Stimulated activated naive B cell treated with anti-CD40 and anti-IgM and Interleukin-4, amounts not matched to agents 10 μg/mL and 1 μg/mL and 100 μg/mL, for 72 hours (primary cell): ENCODE measurements around the gene TTLL4.

Experiments
- ATAC-seq, 2 donors: fragments of 150-1000 bp; cut with Tn5 transposase; replicated peaks; 2 replicates each; pipeline ENCODE4 v1.10.0; 2021; ENCODE audit warnings: moderate library complexity in 1 of 2
- DNase-seq: peaks from one replicate; pipeline ENCODE4 v3.0.0; 2021
- H3K27ac Mint-ChIP-seq: one replicate; pipeline ENCODE4 v1.8.0; 2022; ENCODE audit warnings: mild to moderate bottlenecking, mixed read lengths
- H3K27me3 Mint-ChIP-seq, 2 donors: one replicate each; pipeline ENCODE4 v1.8.0; 2022; ENCODE audit warnings: mixed read lengths in 2 of 2
- H3K36me3 Mint-ChIP-seq, 2 donors: one replicate each; pipeline ENCODE4 v1.8.0; 2022; ENCODE audit warnings: mixed read lengths in 2 of 2, mild to moderate bottlenecking in 1 of 2
- H3K4me1 Mint-ChIP-seq, 2 donors: one replicate each; pipeline ENCODE4 v1.8.0; 2022; ENCODE audit warnings: mixed read lengths in 2 of 2, mild to moderate bottlenecking in 1 of 2
- H3K4me3 Mint-ChIP-seq, 2 donors: one replicate each; pipeline ENCODE4 v1.8.0; 2022; ENCODE audit warnings: mild to moderate bottlenecking in 2 of 2, mixed read lengths in 2 of 2, moderate library complexity in 1 of 2
- H3K9me3 Mint-ChIP-seq, 2 donors: one replicate each; pipeline ENCODE4 v1.8.0; 2022; ENCODE audit warnings: mixed read lengths in 2 of 2, mild to moderate bottlenecking in 1 of 2

TTLL4 gene

GRCh38 chr2:218777276-218777990 is 66.8 kb downstream of the TTLL4 start:
- no peak overlapping the region for H3K4me3 Mint-ChIP-seq
- DNase-seq (no peak), ATAC-seq (no peak)
- H3K9me3 Mint-ChIP-seq = peaks cover 11 to 19% of the 10 kb centered on the region in 2 donors
- H3K36me3 Mint-ChIP-seq = peaks cover 44 to 59% of the 10 kb centered on the region in 2 donors
- H3K27ac Mint-ChIP-seq = no peak overlapping the region
- H3K4me1 Mint-ChIP-seq = peaks cover 3 to 5% of the 10 kb centered on the region in 2 donors
- H3K27me3 Mint-ChIP-seq = peaks cover 35 to 38% of the 10 kb centered on the region in 2 donors

GRCh38 chr2:218780046-218780445 is 69.4 kb downstream of the TTLL4 start:
- Mint-ChIP-seq H3K27me3 (peaks cover 49 to 50% of the 10 kb centered on the region in 2 donors), H3K36me3 (peaks cover 29 to 44% of the 10 kb centered on the region in 2 donors), H3K9me3 (peaks cover 11 to 19% of the 10 kb centered on the region in 2 donors), H3K4me1 (peaks cover 3 to 6% of the 10 kb centered on the region in 2 donors), H3K27ac (no peak overlapping the region), H3K4me3 (no peak overlapping the region)
- ATAC-seq (no peak), DNase-seq (no peak)

- H3K27ac Mint-ChIP-seq = no peak overlapping the region
- H3K9me3 Mint-ChIP-seq = peaks cover 10 to 17% of the 10 kb centered on the region in 2 donors
- peaks cover 3 to 6% of the 10 kb centered on the region in 2 donors for H3K4me1 Mint-ChIP-seq
- H3K27me3 Mint-ChIP-seq = peaks cover 51 to 56% of the 10 kb centered on the region in 2 donors
- peaks cover 27 to 37% of the 10 kb centered on the region in 2 donors for H3K36me3 Mint-ChIP-seq
- H3K4me3 Mint-ChIP-seq = peak overlapping the region in 1 of 2 donors; percentile 58
- ATAC-seq (no peak), DNase-seq (no peak)
Measured at GRCh38 chr2:218780851-218781690, 70.4 kb downstream of the TTLL4 start.

GRCh38 chr2:218781691-218782527 is 71.3 kb downstream of the TTLL4 start, which contains the start of gene CYP27A1:
CYP27A1 (plus strand) TSS chr2:218782147; CDS start chr2:218782183, 36 bp downstream.
- ATAC-seq = peak; percentile 31

GRCh38 chr2:218782528-218782844 is 71.9 kb downstream of the TTLL4 start:
- Mint-ChIP-seq H3K27ac (no peak overlapping the region), H3K4me3 (no peak overlapping the region), H3K4me1 (peaks cover 3 to 6% of the 10 kb centered on the region in 2 donors), H3K36me3 (peaks cover 16 to 25% of the 10 kb centered on the region in 2 donors), H3K27me3 (peaks cover 53 to 59% of the 10 kb centered on the region in 2 donors), H3K9me3 (peaks cover 4 to 9% of the 10 kb centered on the region in 2 donors)
- peak in 1 of 2 donors; percentile 7 for ATAC-seq
- no peak for DNase-seq

More at GRCh38 chr2:218781691-218782527, 71.3 kb downstream of the TTLL4 start, which contains the start of gene CYP27A1:
- H3K9me3 Mint-ChIP-seq = peaks cover 8 to 14% of the 10 kb centered on the region in 2 donors
- peaks cover 3 to 6% of the 10 kb centered on the region in 2 donors for H3K4me1 Mint-ChIP-seq
- H3K36me3 Mint-ChIP-seq = peaks cover 21 to 30% of the 10 kb centered on the region in 2 donors
- peaks cover 49 to 59% of the 10 kb centered on the region in 2 donors for H3K27me3 Mint-ChIP-seq
- H3K27ac Mint-ChIP-seq = no peak within 1 kb of the TSS
- DNase-seq = no peak
- peak within 1 kb of the TSS in 1 of 2 donors; percentile 58 for H3K4me3 Mint-ChIP-seq

GRCh38 chr2:218783688-218784087 is 73.1 kb downstream of the TTLL4 start:
- Mint-ChIP-seq H3K27me3 (peaks cover 58 to 64% of the 10 kb centered on the region in 2 donors), H3K4me3 (no peak overlapping the region), H3K4me1 (peaks cover 3 to 6% of the 10 kb centered on the region in 2 donors), H3K9me3 (peaks cover 0 to 4% of the 10 kb centered on the region in 2 donors), H3K27ac (no peak overlapping the region), H3K36me3 (peaks cover 12 to 15% of the 10 kb centered on the region in 2 donors)
- no peak for DNase-seq
- no peak for ATAC-seq

- H3K36me3 Mint-ChIP-seq = peaks cover 1 to 5% of the 10 kb centered on the region in 2 donors
- H3K4me1 Mint-ChIP-seq = peaks cover 3 to 6% of the 10 kb centered on the region in 2 donors
- H3K27ac Mint-ChIP-seq = no peak overlapping the region
- DNase-seq (no peak), ATAC-seq (no peak)
- peaks cover 48 to 58% of the 10 kb centered on the region in 2 donors for H3K27me3 Mint-ChIP-seq
- no peak overlapping the region for H3K4me3 Mint-ChIP-seq
- no peaks in the 10 kb centered on the region for H3K9me3 Mint-ChIP-seq
Measured at GRCh38 chr2:218785103-218785502, 74.5 kb downstream of the TTLL4 start.

- Mint-ChIP-seq H3K4me1 (peaks cover 3 to 6% of the 10 kb centered on the region in 2 donors), H3K4me3 (no peak overlapping the region), H3K27me3 (peaks cover 42 to 56% of the 10 kb centered on the region in 2 donors), H3K36me3 (peaks cover 0 to 1% of the 10 kb centered on the region in 2 donors), H3K9me3 (no peaks in the 10 kb centered on the region), H3K27ac (no peak overlapping the region)
- ATAC-seq (no peak), DNase-seq (no peak)
Measured at GRCh38 chr2:218786133-218786532, 75.5 kb downstream of the TTLL4 start.

GRCh38 chr2:218788529-218789255 is 78.1 kb downstream of the TTLL4 start:
- H3K27me3 Mint-ChIP-seq = peaks cover 30 to 39% of the 10 kb centered on the region in 2 donors
- no peaks in the 10 kb centered on the region for H3K9me3 Mint-ChIP-seq
- H3K36me3 Mint-ChIP-seq = no peaks in the 10 kb centered on the region
- ATAC-seq (no peak), DNase-seq (no peak)
- H3K4me1 Mint-ChIP-seq = no peaks in the 10 kb centered on the region
- no peak overlapping the region for H3K4me3 Mint-ChIP-seq
- H3K27ac Mint-ChIP-seq = no peak overlapping the region

GRCh38 chr2:218792433-218792832 is 81.8 kb downstream of the TTLL4 start:
- no peaks in the 10 kb centered on the region for H3K9me3 Mint-ChIP-seq
- DNase-seq = no peak

GRCh38 chr2:218796691-218797090 is 86.1 kb downstream of the TTLL4 start:
- Mint-ChIP-seq H3K4me1 (no peaks in the 10 kb centered on the region), H3K9me3 (no peaks in the 10 kb centered on the region), H3K27ac (no peak overlapping the region), H3K4me3 (no peak overlapping the region), H3K27me3 (peaks cover 30 to 42% of the 10 kb centered on the region in 2 donors), H3K36me3 (no peaks in the 10 kb centered on the region)
- no peak for DNase-seq
- ATAC-seq = no peak

More at GRCh38 chr2:218792433-218792832, 81.8 kb downstream of the TTLL4 start:
- H3K4me1 Mint-ChIP-seq = no peaks in the 10 kb centered on the region
- peaks cover 36 to 51% of the 10 kb centered on the region in 2 donors for H3K27me3 Mint-ChIP-seq
- no peak overlapping the region for H3K4me3 Mint-ChIP-seq
- no peak overlapping the region for H3K27ac Mint-ChIP-seq
- no peaks in the 10 kb centered on the region for H3K36me3 Mint-ChIP-seq
- no peak for ATAC-seq

GRCh38 chr2:218798767-218799504 is 88.3 kb downstream of the TTLL4 start:
- H3K36me3 Mint-ChIP-seq = no peaks in the 10 kb centered on the region
- ATAC-seq (no peak), DNase-seq (no peak)
- no peaks in the 10 kb centered on the region for H3K9me3 Mint-ChIP-seq
- no peak overlapping the region for H3K27ac Mint-ChIP-seq
- H3K4me1 Mint-ChIP-seq = no peaks in the 10 kb centered on the region
- no peak overlapping the region for H3K4me3 Mint-ChIP-seq
- peaks cover 30 to 43% of the 10 kb centered on the region in 2 donors for H3K27me3 Mint-ChIP-seq

GRCh38 chr2:218799990-218800389 is 89.4 kb downstream of the TTLL4 start:
- H3K27ac Mint-ChIP-seq = no peak overlapping the region
- H3K4me1 Mint-ChIP-seq = no peaks in the 10 kb centered on the region
- peaks cover 0 to 2% of the 10 kb centered on the region in 2 donors for H3K36me3 Mint-ChIP-seq
- peaks cover 27 to 49% of the 10 kb centered on the region in 2 donors for H3K27me3 Mint-ChIP-seq
- H3K9me3 Mint-ChIP-seq = peaks cover 3 to 6% of the 10 kb centered on the region in 2 donors
- ATAC-seq = no peak
- DNase-seq = no peak
- H3K4me3 Mint-ChIP-seq = no peak overlapping the region
